Testis (tissue), 3 donors: ENCODE data around the gene PVR. TPM values are rescaled to one million over a fixed set of nuclear protein-coding genes. Genes with fewer than 3 reads are reported as not detected.

Experiments used
- DNase-seq: peaks from one replicate; pipeline ENCODE4 v3.0.0-alpha.2; 2019
- H3K27ac ChIP-seq, 2 donors: fragments of 200-600 bp; sonication (generic); one replicate each; pipeline ENCODE4 v1.5.1; 2019
- H3K27me3 ChIP-seq: fragments of 200-600 bp; sonication (generic); one replicate; pipeline ENCODE4 v1.5.1; 2019
- H3K36me3 ChIP-seq: fragments of 200-600 bp; sonication (generic); one replicate; pipeline ENCODE4 v1.5.1; 2017; ENCODE audit warnings: low read depth; ENCODE audit errors: missing control alignments
- H3K4me1 ChIP-seq: fragments of 200-600 bp; sonication (generic); one replicate; pipeline ENCODE4 v1.5.1; 2019
- H3K4me3 ChIP-seq, 2 donors: fragments of 200-600 bp; sonication (generic); one replicate each; pipeline ENCODE4 v1.5.1; 2017 to 2019
- H3K9me3 ChIP-seq: fragments of 200-600 bp; sonication (generic); one replicate; pipeline ENCODE4 v1.5.1; 2017
- POLR2A ChIP-seq: fragments of 450-650 bp; IDR thresholded peaks from one replicate; pipeline ENCODE4 v1.6.1; 2017; ENCODE audit warnings: antibody characterized with exemption, mild to moderate bottlenecking, moderate library complexity
- WGBS, 2 donors: methylation state at CpG; one replicate each; pipeline ENCODE4 v1.1.5; 2018; 5-methylcytosine and 5-hydroxymethylcytosine counted together
- intact Hi-C: fragments of 100-400 bp; cut with DNase I; formaldehyde crosslinking; loops from one replicate; pipeline ENCODE4 v1.15.1; 2023; ENCODE audit warnings: low total_unique reads
- polyA plus RNA-seq: library from polyadenylated mRNA; stranded (reverse); fragments of 350-450 nt; fragmentation: Illumina TruSeq; extraction: RNeasy Lipid Tissue Mini Kit (QIAGEN cat#74804); gene quantifications from one replicate; pipeline ENCODE4 v1.2.3, GENCODE V29; 2014; ENCODE audit warnings: low read depth, low replicate concordance; ENCODE audit not compliant: insufficient read depth
- total RNA-seq, 2 donors: library from RNA; depleted of rRNA; stranded (reverse); fragments of >200 nt; gene quantifications; one replicate each; pipeline ENCODE4 v1.2.3, GENCODE V29; 2016
- TF ChIP-seq, protein P1 (sequence below), 3 experiments: fragments of 450-650 bp in 2 of 3; fragments of 200-600 bp in 1 of 3; sonication (generic) in 1 of 3; IDR thresholded peaks; one replicate each; pipeline ENCODE4 v1.5.1; 2016 to 2019; ENCODE audit warnings: antibody characterized with exemption in 3 of 3, mild to moderate bottlenecking in 2 of 3, moderate library complexity in 1 of 3

The PVR gene
- total and polyA plus RNA-seq, 3 donors from 2014 or later = 29.1 to 41.1 (median 31.9) TPM

- WGBS, 2 donors = 44 to 54% methylated on average over 22 to 25 of the region's 25 CpGs
- no peak overlapping the region for H3K27ac ChIP-seq
- H3K4me3 ChIP-seq = no peak overlapping the region
- no peaks in the 10 kb centered on the region for H3K36me3 ChIP-seq
- H3K4me1 ChIP-seq = peaks cover 7% of the 10 kb centered on the region
- DNase-seq = peak; percentile 71
- intact Hi-C loops = loop anchor here (10.0 kb wide), 1 partner anchor 83 kb away; no protein-coding TSS in a partner anchor
- TF ChIP-seq, protein P1, sequence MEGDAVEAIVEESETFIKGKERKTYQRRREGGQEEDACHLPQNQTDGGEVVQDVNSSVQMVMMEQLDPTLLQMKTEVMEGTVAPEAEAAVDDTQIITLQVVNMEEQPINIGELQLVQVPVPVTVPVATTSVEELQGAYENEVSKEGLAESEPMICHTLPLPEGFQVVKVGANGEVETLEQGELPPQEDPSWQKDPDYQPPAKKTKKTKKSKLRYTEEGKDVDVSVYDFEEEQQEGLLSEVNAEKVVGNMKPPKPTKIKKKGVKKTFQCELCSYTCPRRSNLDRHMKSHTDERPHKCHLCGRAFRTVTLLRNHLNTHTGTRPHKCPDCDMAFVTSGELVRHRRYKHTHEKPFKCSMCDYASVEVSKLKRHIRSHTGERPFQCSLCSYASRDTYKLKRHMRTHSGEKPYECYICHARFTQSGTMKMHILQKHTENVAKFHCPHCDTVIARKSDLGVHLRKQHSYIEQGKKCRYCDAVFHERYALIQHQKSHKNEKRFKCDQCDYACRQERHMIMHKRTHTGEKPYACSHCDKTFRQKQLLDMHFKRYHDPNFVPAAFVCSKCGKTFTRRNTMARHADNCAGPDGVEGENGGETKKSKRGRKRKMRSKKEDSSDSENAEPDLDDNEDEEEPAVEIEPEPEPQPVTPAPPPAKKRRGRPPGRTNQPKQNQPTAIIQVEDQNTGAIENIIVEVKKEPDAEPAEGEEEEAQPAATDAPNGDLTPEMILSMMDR (IDR thresholded peaks at IDR 0.05) = peak; percentile 67 to 87 (median 76)
- TF ChIP-seq POLR2A = no peak
- no peaks in the 10 kb centered on the region for H3K27me3 ChIP-seq
- no peaks in the 10 kb centered on the region for H3K9me3 ChIP-seq
Observed at GRCh38 chr19:44657211-44657921, 13.7 kb downstream of the PVR start.

- H3K9me3 ChIP-seq = no peaks in the 10 kb centered on the region
- DNase-seq = peak; percentile 29
- H3K27me3 ChIP-seq = no peaks in the 10 kb centered on the region
- 81 to 83% methylated on average over 3 of the region's 3 CpGs for WGBS, 2 donors
- no peak overlapping the region for H3K27ac ChIP-seq
- H3K36me3 ChIP-seq = no peaks in the 10 kb centered on the region
- H3K4me1 ChIP-seq = peaks cover 11% of the 10 kb centered on the region
- TF ChIP-seq, protein P1 (IDR thresholded peaks at IDR 0.05) = no peak
- TF ChIP-seq POLR2A = no peak
- H3K4me3 ChIP-seq = no peak overlapping the region
- intact Hi-C loops = loop anchor here (10.0 kb wide), 1 partner anchor 83 kb away; no protein-coding TSS in a partner anchor
Observed at GRCh38 chr19:44658069-44658733, 14.5 kb downstream of the PVR start.

GRCh38 chr19:44660081-44660480, 16.4 kb downstream of the PVR start:
- DNase-seq = no peak
- Histone ChIP-seq H3K4me1 (peaks cover 11% of the 10 kb centered on the region), H3K27ac (no peak overlapping the region), H3K9me3 (no peaks in the 10 kb centered on the region), H3K4me3 (no peak overlapping the region), H3K36me3 (no peaks in the 10 kb centered on the region), H3K27me3 (no peaks in the 10 kb centered on the region)
- intact Hi-C loops = no loop called here
- 90 to 92% methylated on average over 2 to 4 of the region's 4 CpGs for WGBS, 2 donors
- TF ChIP-seq, protein P1 (IDR thresholded peaks at IDR 0.05) = no peak
- no peak for TF ChIP-seq POLR2A

- no peaks in the 10 kb centered on the region for H3K27me3 ChIP-seq
- TF ChIP-seq POLR2A = no peak
- TF ChIP-seq, protein P1 (IDR thresholded peaks at IDR 0.05) = no peak
- no peak overlapping the region for H3K27ac ChIP-seq
- H3K36me3 ChIP-seq = no peaks in the 10 kb centered on the region
- no peak overlapping the region for H3K4me3 ChIP-seq
- no peak for DNase-seq
- H3K4me1 ChIP-seq = peaks cover 11% of the 10 kb centered on the region
- intact Hi-C loops = no loop called here
- WGBS, 2 donors = 93 to 96% methylated on average over 11 of the region's 11 CpGs
- no peaks in the 10 kb centered on the region for H3K9me3 ChIP-seq
Observed at GRCh38 chr19:44661205-44661604, 17.5 kb downstream of the PVR start.
